ENCODE data around the gene MLXIP.

MLXIP gene

DNA sequence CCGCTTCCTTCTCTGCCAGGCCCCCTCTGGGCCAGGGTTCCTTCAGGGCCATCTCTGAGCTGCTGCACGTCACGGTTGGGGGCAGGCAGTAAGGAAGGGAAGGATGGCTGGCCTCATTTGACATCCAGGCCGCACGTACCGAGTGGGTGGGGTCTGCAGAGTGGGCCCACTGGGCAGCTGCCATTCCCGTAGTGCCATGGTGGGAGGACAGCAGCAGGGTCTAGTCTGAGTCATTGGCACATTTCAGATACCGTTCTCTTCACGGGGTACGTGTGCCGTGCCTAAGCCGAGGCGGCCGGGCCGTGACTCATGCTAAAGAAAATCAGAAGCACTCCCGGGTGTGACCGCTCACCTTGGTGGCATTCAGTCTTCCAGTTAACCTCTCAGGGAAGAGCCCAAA, 51.6 kb downstream of the MLXIP start:
- H3K79me2 ChIP-seq (ENCODE audit: insufficient read depth, low read depth): no peaks in the 10 kb centered on the region
- no peaks in the 10 kb centered on the region for H3K27me3 ChIP-seq (ENCODE audit: insufficient read depth, low read depth)
- no peak for TF ChIP-seq CTCF (conservative IDR thresholded peaks at IDR 0.05; ENCODE audit: low read depth, low read length)
- no peaks in the 10 kb centered on the region for H4K20me1 ChIP-seq (ENCODE audit: insufficient read depth)
- H3K4me1 ChIP-seq (ENCODE audit: low read depth, poor library complexity, severe bottlenecking): no peaks in the 10 kb centered on the region
- no peaks in the 10 kb centered on the region for H3K36me3 ChIP-seq (ENCODE audit: insufficient read depth)
- no peak overlapping the region for H3K9ac ChIP-seq
- H3K4me3 ChIP-seq (IDR thresholded peaks at IDR 0.05; ENCODE audit: insufficient read depth, low read depth, low read length): no peak overlapping the region
- no peak overlapping the region for H3K4me2 ChIP-seq
- H3K27ac ChIP-seq: no peak overlapping the region
- no peak overlapping the region for H2AFZ ChIP-seq (ENCODE audit: low read depth)

DNA sequence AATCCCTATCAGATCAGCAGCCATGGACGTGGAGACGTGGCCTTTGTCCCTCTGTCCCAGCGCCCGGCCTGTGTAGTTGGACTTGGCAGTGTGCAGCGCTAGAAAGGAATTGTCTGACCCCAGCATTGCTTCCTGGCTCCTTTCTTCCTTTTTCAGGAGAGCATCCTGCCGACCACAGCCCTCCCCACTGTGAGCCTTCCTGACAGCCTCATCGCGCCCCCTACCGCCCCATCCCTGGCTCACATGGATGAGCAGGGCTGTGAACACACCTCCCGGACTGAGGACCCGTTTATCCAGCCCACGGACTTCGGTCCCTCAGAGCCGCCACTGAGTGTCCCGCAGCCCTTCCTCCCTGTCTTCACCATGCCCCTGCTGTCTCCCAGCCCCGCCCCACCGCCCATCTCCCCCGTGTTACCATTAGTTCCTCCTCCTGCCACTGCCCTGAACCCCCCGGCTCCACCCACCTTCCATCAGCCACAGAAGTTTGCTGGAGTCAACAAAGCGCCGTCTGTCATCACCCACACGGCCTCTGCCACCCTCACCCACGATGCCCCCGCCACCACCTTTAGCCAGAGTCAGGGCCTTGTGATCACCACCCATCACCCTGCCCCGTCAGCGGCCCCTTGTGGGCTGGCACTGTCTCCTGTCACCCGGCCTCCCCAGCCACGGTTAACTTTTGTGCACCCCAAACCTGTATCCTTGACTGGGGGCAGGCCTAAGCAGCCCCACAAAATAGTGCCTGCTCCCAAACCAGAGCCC, 54.8 kb downstream of the MLXIP start:
- H3K4me2 ChIP-seq: no peak overlapping the region
- H3K27me3 ChIP-seq (ENCODE audit: insufficient read depth, low read depth): no peaks in the 10 kb centered on the region
- no peak overlapping the region for H2AFZ ChIP-seq (ENCODE audit: low read depth)
- H3K4me1 ChIP-seq (ENCODE audit: low read depth, poor library complexity, severe bottlenecking): no peaks in the 10 kb centered on the region
- H3K4me3 ChIP-seq (IDR thresholded peaks at IDR 0.05; ENCODE audit: insufficient read depth, low read depth, low read length): no peak overlapping the region
- no peak for TF ChIP-seq CTCF (conservative IDR thresholded peaks at IDR 0.05; ENCODE audit: low read depth, low read length)
- H4K20me1 ChIP-seq (ENCODE audit: insufficient read depth): no peaks in the 10 kb centered on the region
- H3K79me2 ChIP-seq (ENCODE audit: insufficient read depth, low read depth): no peaks in the 10 kb centered on the region
- H3K27ac ChIP-seq: no peak overlapping the region
- no peak overlapping the region for H3K9ac ChIP-seq
- H3K36me3 ChIP-seq (ENCODE audit: insufficient read depth): no peaks in the 10 kb centered on the region

- Histone ChIP-seq H3K27me3 (ENCODE audit: insufficient read depth, low read depth) (no peaks in the 10 kb centered on the region), H3K4me3 (IDR thresholded peaks at IDR 0.05; ENCODE audit: insufficient read depth, low read depth, low read length) (no peak overlapping the region), H3K4me2 (no peak overlapping the region), H3K79me2 (ENCODE audit: insufficient read depth, low read depth) (no peaks in the 10 kb centered on the region), H4K20me1 (ENCODE audit: insufficient read depth) (no peaks in the 10 kb centered on the region), H3K9ac (no peak overlapping the region), H3K4me1 (ENCODE audit: low read depth, poor library complexity, severe bottlenecking) (no peaks in the 10 kb centered on the region), H3K36me3 (ENCODE audit: insufficient read depth) (no peaks in the 10 kb centered on the region), H2AFZ (ENCODE audit: low read depth) (no peak overlapping the region), H3K27ac (no peak overlapping the region)
- no peak for TF ChIP-seq CTCF (conservative IDR thresholded peaks at IDR 0.05; ENCODE audit: low read depth, low read length)
These were observed 57.0 kb downstream of the MLXIP start for GRCh38 chr12:122135437-122136031.

DNA sequence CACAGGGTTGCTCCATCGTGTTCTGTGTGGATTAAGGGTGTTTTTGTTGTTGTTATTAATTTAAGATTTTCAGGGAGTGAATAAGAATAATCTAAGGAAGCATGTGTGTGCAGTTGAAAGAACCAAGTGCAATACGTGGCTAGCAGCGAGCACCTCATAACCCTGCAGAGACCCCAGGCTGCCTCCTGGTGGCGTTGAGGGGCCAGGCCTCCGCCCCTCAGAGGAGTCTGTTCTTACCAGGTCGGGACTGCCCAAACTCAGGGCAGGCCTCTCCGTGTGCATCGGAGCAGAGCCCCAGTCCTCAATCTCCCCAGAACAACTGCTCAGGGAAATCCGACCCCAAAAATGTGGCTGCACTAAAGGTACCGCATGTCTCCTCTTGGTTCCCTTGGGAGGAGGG, 58.7 kb downstream of the MLXIP start:
- no peaks in the 10 kb centered on the region for H4K20me1 ChIP-seq (ENCODE audit: insufficient read depth)
- no peaks in the 10 kb centered on the region for H3K79me2 ChIP-seq (ENCODE audit: insufficient read depth, low read depth)
- no peak overlapping the region for H3K9ac ChIP-seq
- no peaks in the 10 kb centered on the region for H3K36me3 ChIP-seq (ENCODE audit: insufficient read depth)
- H3K4me1 ChIP-seq (ENCODE audit: low read depth, poor library complexity, severe bottlenecking): no peaks in the 10 kb centered on the region
- no peak for TF ChIP-seq CTCF (conservative IDR thresholded peaks at IDR 0.05; ENCODE audit: low read depth, low read length)
- no peak overlapping the region for H2AFZ ChIP-seq (ENCODE audit: low read depth)
- H3K4me2 ChIP-seq: no peak overlapping the region
- H3K27me3 ChIP-seq (ENCODE audit: insufficient read depth, low read depth): no peaks in the 10 kb centered on the region
- no peak overlapping the region for H3K27ac ChIP-seq
- no peak overlapping the region for H3K4me3 ChIP-seq (IDR thresholded peaks at IDR 0.05; ENCODE audit: insufficient read depth, low read depth, low read length)
